GM12875 (cell line): Measurements from ENCODE around the gene NCS1.

ENCODE experiments used
- H3K4me3 ChIP-seq: one replicate; pipeline ENCODE4 v1.5.1; 2011; ENCODE audit warnings: low read depth, low read length, control low read depth
- TF ChIP-seq, protein P1 (sequence below): IDR thresholded peaks from 2 replicates; pipeline ENCODE4 v1.5.1; 2011; ENCODE audit warnings: low read depth, mild to moderate bottlenecking, control low read depth, inconsistent platforms, low read length, moderate library complexity, borderline replicate concordance; ENCODE audit not compliant: insufficient read depth

The NCS1 gene

DNA sequence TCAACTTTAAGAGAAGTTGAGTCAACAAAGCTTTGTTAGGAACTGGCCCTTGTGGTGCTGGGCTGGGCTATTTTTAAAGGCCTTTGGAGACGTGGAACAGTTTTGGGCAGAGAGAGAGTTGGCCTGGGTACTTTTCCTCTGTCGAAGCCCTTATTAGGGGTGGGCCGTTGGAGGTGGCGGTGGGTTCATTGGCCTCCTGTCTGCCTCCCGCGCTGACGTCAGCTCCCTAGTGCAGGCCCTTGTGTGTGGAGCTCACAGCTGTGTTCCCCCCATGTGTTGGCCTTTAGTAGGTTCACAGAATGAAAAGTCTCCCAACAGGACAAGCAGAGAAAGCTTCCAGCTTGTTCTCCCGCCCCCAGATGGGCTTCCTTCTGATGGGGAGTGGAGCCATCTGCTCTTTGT is 2.7 kb downstream of the NCS1 start:
- TF ChIP-seq, protein P1, sequence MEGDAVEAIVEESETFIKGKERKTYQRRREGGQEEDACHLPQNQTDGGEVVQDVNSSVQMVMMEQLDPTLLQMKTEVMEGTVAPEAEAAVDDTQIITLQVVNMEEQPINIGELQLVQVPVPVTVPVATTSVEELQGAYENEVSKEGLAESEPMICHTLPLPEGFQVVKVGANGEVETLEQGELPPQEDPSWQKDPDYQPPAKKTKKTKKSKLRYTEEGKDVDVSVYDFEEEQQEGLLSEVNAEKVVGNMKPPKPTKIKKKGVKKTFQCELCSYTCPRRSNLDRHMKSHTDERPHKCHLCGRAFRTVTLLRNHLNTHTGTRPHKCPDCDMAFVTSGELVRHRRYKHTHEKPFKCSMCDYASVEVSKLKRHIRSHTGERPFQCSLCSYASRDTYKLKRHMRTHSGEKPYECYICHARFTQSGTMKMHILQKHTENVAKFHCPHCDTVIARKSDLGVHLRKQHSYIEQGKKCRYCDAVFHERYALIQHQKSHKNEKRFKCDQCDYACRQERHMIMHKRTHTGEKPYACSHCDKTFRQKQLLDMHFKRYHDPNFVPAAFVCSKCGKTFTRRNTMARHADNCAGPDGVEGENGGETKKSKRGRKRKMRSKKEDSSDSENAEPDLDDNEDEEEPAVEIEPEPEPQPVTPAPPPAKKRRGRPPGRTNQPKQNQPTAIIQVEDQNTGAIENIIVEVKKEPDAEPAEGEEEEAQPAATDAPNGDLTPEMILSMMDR, result no peak
- H3K4me3 ChIP-seq, result no peak overlapping the region

DNA sequence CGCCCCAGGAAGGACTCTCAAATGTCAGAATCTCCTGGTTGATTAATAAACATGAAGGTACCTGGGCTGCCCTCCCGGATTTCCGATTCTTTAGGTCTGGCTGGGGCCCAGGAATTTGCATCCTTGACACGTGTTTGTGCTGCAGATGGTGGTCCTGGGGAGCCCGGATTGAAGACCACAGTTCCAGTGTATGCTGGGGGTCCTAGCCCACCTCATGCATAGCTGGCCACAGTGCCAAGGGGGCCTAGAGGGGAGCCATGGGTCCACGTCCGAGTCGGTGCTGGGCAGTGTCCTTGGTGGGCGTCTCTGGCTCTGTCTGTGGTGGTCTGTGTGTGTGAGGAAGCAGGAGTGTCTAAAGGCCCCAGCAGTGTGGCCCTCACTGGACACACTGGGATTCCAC is 3.2 kb downstream of the NCS1 start:
- TF ChIP-seq, protein P1, result no peak
- no peak overlapping the region for H3K4me3 ChIP-seq

DNA sequence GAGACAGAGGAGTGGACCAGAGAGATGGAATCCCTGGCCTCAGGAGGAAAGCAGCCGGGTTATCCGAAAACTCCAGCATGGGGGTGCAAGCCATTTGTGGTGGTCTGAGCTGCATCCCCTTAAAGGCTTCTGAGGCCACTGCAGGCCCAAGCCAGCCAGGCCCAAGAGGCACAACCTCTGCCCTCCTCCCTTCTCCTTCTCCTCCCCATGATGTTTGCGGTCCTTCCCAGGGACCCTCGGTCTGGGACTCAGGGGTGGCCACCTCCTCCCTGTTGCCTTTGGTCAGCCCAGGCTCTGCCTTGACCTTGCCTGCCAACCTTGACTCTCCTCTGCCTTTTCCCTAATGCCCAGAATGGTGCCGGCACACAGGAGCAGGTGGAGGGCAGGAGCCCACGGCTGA is 4.6 kb downstream of the NCS1 start:
- H3K4me3 ChIP-seq, result no peak overlapping the region
- TF ChIP-seq, protein P1, result no peak

DNA sequence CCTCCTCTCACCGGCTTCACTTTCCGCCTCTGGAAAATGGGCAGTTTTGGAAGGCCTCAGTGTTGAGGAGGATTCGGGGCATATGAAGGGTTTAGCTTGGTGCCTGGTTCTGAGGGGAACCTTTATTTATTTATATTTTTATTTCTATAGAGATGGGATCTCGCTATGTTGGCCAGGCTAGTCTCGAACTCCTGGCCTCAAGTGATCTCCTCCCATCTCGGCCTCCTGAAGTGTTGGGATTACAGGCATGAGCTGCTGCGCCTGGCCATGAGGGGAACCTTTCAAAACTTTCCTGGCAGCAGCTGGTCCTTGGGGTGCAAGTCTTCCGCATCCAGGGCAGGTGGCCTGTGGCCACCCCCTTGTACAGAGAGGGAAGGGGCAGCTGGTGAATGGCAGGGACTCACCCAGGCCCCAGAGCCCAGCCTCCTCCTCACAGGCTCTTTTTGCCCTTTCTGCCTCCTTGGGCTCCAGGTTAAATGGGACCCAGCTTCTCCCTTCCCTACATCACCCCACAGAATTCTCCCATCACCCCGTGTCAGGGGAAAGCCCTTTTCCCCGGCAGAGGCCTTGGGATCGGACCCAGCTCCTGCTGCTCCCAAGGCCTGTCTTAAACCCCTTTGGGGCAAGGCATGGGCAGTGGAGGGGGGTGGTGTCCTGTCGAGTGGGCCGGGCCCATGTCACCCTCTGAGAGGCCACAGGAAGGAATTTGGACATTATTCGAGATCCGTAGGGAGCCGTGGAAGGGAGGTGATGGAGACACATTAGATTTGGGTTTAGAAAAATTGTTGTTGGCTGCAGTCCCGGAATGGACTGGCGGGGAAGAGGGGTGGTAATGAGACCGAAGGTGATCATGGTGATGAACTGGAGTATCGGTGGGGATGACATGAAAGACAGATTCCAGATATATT is 5.9 kb downstream of the NCS1 start:
- TF ChIP-seq, protein P1, result no peak
- no peak overlapping the region for H3K4me3 ChIP-seq

DNA sequence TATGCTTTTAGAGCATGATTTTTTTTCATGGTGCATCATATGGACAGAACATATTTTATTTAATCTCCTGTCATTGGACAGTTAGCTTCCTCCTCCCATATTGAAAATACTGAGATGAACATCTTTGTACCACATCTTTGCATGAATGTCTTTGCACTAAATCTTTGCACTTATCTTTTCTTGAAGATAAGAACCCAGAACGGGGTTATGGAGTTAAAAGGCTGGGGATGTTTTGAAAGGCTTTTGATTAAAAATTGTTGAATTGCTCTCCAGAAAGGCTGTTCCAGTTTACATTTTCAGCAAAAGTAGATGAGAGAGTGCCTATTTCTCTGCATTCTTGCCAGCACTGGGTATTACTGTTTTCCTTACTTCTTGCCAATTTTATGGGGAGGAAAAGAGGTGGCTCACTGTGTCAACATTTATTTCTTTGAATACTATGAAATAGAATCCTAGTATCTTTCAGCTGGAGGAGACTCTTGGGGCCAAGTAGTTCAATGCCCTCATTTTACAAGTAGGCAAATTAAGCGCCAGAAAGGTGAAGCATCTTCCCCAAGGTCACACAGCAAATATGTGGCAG is 7.2 kb downstream of the NCS1 start:
- TF ChIP-seq, protein P1, result no peak
- no peak overlapping the region for H3K4me3 ChIP-seq

DNA sequence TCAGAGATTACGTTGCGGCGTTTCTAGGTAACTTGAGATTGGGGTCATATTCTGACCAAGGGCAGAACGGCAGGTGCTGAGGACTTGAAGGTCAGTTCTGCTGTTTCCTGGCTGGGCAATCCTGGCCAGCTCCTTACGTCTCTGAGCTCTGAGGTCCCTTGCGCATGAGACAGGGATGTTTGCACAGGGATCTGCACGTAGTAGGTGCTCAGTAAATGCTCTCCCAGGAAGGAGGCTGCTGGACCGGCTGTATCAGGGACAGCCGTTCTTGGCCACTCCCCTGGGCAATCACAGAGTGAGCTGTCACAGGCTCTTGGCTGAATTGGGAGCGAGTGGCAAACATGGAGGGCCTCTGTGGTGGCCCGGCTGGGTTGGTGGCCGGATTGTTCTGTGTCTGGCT is 8.3 kb downstream of the NCS1 start:
- TF ChIP-seq, protein P1, result no peak
- no peak overlapping the region for H3K4me3 ChIP-seq

DNA sequence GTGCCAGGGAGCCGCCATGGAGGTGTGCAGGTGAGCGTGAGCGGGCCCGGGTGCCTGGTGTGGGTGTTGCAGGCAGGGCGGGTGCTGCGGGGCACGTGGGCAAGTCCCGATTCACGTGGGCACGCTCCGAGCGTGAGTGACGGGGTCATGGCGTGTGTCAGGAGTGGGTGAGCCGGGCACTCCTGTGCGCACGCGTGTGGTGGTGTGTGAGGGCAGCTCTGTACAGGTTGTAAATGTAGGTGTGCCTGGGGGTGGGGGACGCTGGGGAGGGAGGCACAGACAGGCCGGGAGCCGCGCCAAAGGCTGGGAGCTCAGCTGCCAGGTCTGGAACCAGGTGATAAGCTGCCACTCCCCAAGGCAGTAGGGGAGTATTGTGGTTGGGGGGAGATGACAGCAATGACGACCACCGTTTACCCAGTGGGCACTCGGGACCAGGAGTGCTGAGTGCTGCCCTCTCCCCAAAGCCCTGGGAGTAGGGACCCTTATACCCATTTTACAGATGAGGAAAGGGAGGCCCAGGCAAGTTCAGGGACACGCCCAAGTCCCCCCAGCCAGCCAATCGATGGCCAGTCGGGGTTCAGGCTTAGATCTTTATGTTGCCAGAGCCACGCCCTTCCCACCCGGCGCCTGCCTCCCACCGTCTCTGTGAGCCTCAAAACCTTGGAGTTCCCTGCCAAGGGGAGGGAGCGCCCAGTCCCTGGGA is 9.6 kb downstream of the NCS1 start:
- TF ChIP-seq, protein P1, result no peak
- H3K4me3 ChIP-seq, result no peak overlapping the region
